Measurements from ENCODE around the gene STON2. TPM values are rescaled to one million over a fixed set of nuclear protein-coding genes. Genes with fewer than 3 reads are reported as not detected.

The STON2 gene
- total RNA-seq, 1 experiment from 2014 or later: 12.3 TPM

DNA sequence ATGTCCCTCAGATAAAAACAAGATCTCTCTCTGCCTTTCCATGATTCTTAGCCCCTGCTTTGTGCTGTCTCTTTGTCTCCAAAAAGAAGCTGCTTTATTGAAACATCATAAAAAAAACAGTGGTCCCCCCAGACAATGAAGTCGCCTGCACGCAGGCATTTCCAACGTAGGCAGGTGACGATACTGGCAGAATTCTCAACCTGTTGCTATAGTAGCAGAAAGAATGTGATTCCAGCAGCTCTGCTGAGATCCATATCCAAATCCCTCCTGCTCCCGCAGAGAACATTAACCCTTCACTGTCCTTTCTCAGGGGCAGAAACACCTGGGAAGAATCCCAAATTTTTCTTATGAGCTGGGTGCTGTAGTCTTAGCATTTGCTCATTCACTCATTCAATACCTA, 84.8 kb downstream of the STON2 start:
- Histone ChIP-seq H3F3A (ENCODE audit: low read length, unreplicated experiment) (no peaks in the 10 kb centered on the region), H3K9ac (ENCODE audit: low read length) (no peak overlapping the region), H3K4me2 (ENCODE audit: low read length) (no peak overlapping the region), H4K20me1 (ENCODE audit: low read length) (no peaks in the 10 kb centered on the region), H3K4me1 (ENCODE audit: insufficient read depth, low read length) (no peaks in the 10 kb centered on the region), H3K27ac (ENCODE audit: low read length) (no peak overlapping the region), H3K27me3 (ENCODE audit: low read length) (no peaks in the 10 kb centered on the region), H3K9me3 (ENCODE audit: low read length) (no peaks in the 10 kb centered on the region), H3K9me2 (replicated peaks; ENCODE audit: low read length) (no peaks in the 10 kb centered on the region), H3K4me3 (ENCODE audit: low read length) (no peak overlapping the region), H3K36me3 (ENCODE audit: low read depth, low read length) (no peaks in the 10 kb centered on the region), H3K79me2 (ENCODE audit: low read length) (no peaks in the 10 kb centered on the region), H2AFZ (ENCODE audit: low read length) (no peak overlapping the region)
- ChIA-PET CTCF (no interaction called here), POLR2A (ENCODE audit: unreplicated experiment) (no interaction called here)
- DNase-seq: no peak
- BruUV-seq (replicated peaks): no TSS peak
- TF ChIP-seq, protein P1, sequence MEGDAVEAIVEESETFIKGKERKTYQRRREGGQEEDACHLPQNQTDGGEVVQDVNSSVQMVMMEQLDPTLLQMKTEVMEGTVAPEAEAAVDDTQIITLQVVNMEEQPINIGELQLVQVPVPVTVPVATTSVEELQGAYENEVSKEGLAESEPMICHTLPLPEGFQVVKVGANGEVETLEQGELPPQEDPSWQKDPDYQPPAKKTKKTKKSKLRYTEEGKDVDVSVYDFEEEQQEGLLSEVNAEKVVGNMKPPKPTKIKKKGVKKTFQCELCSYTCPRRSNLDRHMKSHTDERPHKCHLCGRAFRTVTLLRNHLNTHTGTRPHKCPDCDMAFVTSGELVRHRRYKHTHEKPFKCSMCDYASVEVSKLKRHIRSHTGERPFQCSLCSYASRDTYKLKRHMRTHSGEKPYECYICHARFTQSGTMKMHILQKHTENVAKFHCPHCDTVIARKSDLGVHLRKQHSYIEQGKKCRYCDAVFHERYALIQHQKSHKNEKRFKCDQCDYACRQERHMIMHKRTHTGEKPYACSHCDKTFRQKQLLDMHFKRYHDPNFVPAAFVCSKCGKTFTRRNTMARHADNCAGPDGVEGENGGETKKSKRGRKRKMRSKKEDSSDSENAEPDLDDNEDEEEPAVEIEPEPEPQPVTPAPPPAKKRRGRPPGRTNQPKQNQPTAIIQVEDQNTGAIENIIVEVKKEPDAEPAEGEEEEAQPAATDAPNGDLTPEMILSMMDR (conservative IDR thresholded peaks at IDR 0.05; ENCODE audit: low read depth, low read length): no peak
- TF ChIP-seq EZH2 (IDR thresholded peaks at IDR 0.05; ENCODE audit: low read length, unreplicated experiment) (no peak), EZH2phosphoT487 (IDR thresholded peaks at IDR 0.05; ENCODE audit: borderline replicate concordance, low read length) (no peak)
- no peak for ATAC-seq
- intact Hi-C loops (cut with micrococcal nuclease): no loop called here

DNA sequence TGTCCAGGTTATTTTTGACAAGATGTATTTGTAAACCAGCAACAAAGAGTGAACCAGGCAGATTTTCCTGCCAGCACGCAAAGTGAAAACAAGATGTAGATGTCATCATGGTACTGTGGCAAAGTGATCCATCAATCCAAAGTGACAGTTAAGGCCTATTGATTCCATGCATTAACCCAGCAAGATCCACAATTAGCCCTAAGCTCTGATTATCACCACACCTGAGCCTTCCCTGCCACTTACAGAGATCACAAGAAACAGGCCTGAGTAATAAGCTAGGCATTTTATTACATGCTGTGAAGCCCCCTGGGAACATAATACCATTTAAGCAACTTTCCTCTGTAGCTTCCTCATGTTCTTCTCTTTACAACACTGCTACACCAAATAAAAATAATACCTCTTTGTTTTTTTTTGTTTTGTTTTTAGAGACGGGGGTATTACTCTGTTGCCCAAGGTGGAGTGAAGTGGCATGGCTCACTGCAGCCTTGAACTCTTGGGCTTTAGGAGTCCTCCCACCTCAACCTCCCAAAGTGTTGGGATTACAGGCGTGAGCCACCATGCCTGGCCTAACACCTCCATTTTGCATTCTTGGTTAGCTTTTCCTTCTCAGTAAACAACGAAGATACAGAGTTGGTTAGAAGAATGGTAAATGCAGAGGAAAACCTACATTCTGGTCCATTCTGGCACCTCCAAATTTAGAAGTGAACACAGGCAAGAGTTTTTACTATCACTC, 85.5 kb downstream of the STON2 start:
- H3K4me2 ChIP-seq (ENCODE audit: low read length): no peak overlapping the region
- no peak overlapping the region for H3K27ac ChIP-seq (ENCODE audit: low read length)
- H3K79me2 ChIP-seq (ENCODE audit: low read length): no peaks in the 10 kb centered on the region
- no TSS peak for BruUV-seq (replicated peaks)
- H3K4me1 ChIP-seq (ENCODE audit: insufficient read depth, low read length): no peaks in the 10 kb centered on the region
- H3K27me3 ChIP-seq (ENCODE audit: low read length): no peaks in the 10 kb centered on the region
- no peak overlapping the region for H3K9ac ChIP-seq (ENCODE audit: low read length)
- POLR2A ChIA-PET (ENCODE audit: unreplicated experiment): no interaction called here
- H3K9me2 ChIP-seq (replicated peaks; ENCODE audit: low read length): no peaks in the 10 kb centered on the region
- no peaks in the 10 kb centered on the region for H3K36me3 ChIP-seq (ENCODE audit: low read depth, low read length)
- no peak for DNase-seq
- ATAC-seq: no peak
- no peak overlapping the region for H2AFZ ChIP-seq (ENCODE audit: low read length)
- TF ChIP-seq, protein P1 (conservative IDR thresholded peaks at IDR 0.05; ENCODE audit: low read depth, low read length): no peak
- TF ChIP-seq EZH2phosphoT487 (IDR thresholded peaks at IDR 0.05; ENCODE audit: borderline replicate concordance, low read length): no peak
- no peak for TF ChIP-seq EZH2 (IDR thresholded peaks at IDR 0.05; ENCODE audit: low read length, unreplicated experiment)
- CTCF ChIA-PET: no interaction called here
- H4K20me1 ChIP-seq (ENCODE audit: low read length): no peaks in the 10 kb centered on the region
- H3K9me3 ChIP-seq (ENCODE audit: low read length): no peaks in the 10 kb centered on the region
- no peaks in the 10 kb centered on the region for H3F3A ChIP-seq (ENCODE audit: low read length, unreplicated experiment)
- intact Hi-C loops (cut with micrococcal nuclease): no loop called here
- H3K4me3 ChIP-seq (ENCODE audit: low read length): no peak overlapping the region

DNA sequence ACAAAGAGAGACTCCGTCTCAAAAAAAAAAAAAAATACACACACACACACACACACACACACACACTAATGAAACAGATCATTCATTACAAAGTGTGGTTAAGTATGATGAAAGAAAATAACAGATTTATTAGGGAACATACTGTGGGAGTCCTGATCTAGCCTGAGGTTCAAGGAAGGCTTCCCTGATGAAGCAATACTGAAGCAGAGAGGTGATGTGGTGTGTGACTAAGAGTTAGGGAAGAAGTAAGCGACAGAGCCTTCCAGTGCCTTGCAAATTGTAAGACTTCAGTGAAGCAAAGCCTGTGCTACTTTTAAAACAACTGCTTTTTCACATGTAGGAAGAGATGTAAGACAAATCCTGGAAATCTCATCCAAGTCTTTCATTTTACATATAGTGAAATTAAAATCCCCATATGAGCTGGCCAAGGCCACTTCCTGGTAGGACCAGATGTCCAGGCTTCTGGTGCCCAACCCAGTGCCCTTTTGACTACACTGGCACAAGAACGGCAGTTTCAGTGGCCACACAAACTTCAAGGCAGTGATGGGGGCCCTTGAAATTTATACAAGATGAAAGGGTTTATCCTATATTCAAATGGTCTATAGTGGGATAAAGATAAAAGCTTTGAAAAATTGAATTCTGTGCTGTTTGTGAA, 86.2 kb downstream of the STON2 start:
- Histone ChIP-seq H3K4me1 (ENCODE audit: insufficient read depth, low read length) (no peaks in the 10 kb centered on the region), H3K9me2 (replicated peaks; ENCODE audit: low read length) (no peaks in the 10 kb centered on the region), H3K36me3 (ENCODE audit: low read depth, low read length) (no peaks in the 10 kb centered on the region), H3K27ac (ENCODE audit: low read length) (no peak overlapping the region), H3K79me2 (ENCODE audit: low read length) (no peaks in the 10 kb centered on the region), H3K4me3 (ENCODE audit: low read length) (no peak overlapping the region), H4K20me1 (ENCODE audit: low read length) (no peaks in the 10 kb centered on the region), H3K4me2 (ENCODE audit: low read length) (no peak overlapping the region), H3F3A (ENCODE audit: low read length, unreplicated experiment) (no peaks in the 10 kb centered on the region), H3K9ac (ENCODE audit: low read length) (no peak overlapping the region), H2AFZ (ENCODE audit: low read length) (no peak overlapping the region), H3K9me3 (ENCODE audit: low read length) (no peaks in the 10 kb centered on the region), H3K27me3 (ENCODE audit: low read length) (no peaks in the 10 kb centered on the region)
- BruUV-seq (replicated peaks): no TSS peak
- CTCF ChIA-PET: no interaction called here
- TF ChIP-seq EZH2phosphoT487 (IDR thresholded peaks at IDR 0.05; ENCODE audit: borderline replicate concordance, low read length): no peak
- DNase-seq: no peak
- intact Hi-C loops (cut with micrococcal nuclease): no loop called here
- POLR2A ChIA-PET (ENCODE audit: unreplicated experiment): no interaction called here
- ATAC-seq: no peak
